Fibroblast of skin of abdomen (primary cell): ENCODE data around the gene DNM2.
"Not testable (repeated sequence)": the region's sequence is repeated elsewhere in the genome, so short reads cannot be mapped to it uniquely, and the experiment has no call there.

Source experiments
- DNase-seq: peaks from one replicate; pipeline ENCODE4 v3.0.0-alpha.2; 2013

Gene DNM2

DNA sequence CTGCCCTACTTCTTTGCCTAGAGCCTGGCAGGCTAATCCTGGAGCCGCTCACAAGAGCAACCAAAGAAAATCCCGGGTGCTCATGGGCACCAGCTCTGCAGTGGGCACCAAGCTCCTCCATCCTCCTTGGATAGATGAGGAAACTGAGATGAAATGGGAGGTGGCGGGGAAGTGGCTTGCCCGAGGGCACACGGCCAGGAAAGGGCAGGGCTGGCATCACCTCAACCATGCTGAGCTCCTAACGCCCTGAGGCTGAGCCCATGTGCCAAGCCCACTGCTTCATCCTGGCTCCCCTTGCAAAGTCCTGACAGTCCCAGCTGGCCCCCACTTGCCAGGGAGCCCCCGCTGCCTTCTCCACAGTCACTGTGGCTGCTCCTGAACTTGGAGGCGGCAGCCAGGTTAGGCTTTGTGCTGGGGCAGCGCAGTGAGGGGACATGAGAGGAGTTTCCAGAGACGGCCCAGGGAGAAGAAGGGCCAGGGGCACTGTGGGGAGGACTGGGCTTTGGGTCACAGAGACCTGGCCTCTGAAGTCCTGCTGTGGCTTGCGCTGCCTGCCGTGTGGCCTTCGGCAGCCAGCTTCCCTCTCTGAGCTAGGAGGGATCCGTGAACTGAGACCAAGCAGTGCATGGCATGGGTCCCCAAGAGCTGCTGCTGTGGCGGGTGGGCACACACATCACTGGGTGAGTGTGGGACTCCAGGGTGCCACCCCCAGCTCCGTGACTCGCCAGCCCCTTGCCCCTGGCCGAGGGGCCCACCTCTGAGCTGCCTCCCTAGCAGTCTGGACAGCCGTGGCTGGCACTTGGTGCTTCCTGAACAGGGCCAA, 100.6 kb downstream of the DNM2 start:
- DNase-seq: no peak

- no peak for DNase-seq
Observed at GRCh38 chr19:10819124-10820060, 101.5 kb downstream of the DNM2 start.

- no peak for DNase-seq
Observed at GRCh38 chr19:10820173-10820572, 102.3 kb downstream of the DNM2 start.

DNA sequence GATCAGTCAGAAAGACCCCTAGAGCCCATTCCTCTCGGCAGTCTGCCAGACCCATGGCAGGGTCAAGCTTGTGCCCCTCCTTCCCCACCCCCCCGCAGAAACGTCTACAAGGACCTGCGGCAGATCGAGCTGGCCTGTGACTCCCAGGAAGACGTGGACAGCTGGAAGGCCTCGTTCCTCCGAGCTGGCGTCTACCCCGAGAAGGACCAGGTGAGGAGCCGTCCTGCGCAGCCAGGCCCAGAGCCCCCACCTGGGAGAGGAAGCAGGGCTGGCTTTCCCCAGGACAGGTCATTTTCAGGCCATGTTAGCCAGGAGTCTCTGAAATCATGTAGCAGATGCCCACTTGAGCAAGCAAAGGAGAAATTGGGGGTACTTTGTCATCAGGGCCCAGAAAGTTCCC, 105.8 kb downstream of the DNM2 start:
- no peak for DNase-seq

GRCh38 chr19:10826231-10826630, 108.4 kb downstream of the DNM2 start:
- no peak for DNase-seq

- DNase-seq: no peak
Observed at GRCh38 chr19:10826846-10827245, 109.0 kb downstream of the DNM2 start.

DNA sequence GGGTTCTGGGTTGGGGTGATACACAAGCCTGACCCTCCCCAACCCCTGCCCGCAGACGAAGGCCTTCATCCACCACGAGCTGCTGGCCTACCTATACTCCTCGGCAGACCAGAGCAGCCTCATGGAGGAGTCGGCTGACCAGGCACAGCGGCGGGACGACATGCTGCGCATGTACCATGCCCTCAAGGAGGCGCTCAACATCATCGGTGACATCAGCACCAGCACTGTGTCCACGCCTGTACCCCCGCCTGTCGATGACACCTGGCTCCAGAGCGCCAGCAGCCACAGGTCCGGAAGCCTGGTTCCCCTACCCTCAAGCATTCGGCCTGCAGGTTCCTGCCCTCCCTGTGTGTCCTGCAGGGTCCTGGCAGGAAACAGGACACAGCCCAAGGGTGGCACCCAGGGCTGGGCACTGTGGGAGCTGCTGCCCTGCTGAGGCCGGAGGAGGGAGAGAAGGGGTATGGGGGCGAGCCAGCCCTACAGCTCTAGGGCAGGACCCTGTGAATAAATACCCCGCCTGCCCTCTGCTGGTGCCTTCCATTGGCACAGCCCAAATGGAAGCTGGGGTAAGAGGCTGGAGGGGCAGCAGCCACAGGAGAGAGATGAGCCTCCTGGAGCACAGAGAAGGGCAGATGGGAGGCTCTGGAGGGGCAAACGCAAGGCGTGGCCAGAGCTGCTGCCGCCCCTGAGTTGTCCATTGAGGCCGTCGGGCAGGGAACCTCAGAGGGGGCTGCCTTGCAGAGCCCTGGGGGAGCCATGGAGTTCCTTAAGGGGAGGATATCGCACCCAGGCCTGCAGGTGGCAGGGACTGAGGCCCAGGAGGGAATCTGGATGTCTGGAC, 111.3 kb downstream of the DNM2 start:
- DNase-seq: no peak

- no peak for DNase-seq
Observed at GRCh38 chr19:10829967-10830366, 112.1 kb downstream of the DNM2 start.

- DNase-seq: no peak
Observed at GRCh38 chr19:10830370-10830769, 112.5 kb downstream of the DNM2 start.

- no peak for DNase-seq
Observed at GRCh38 chr19:10830931-10831779, 113.3 kb downstream of the DNM2 start.

DNA sequence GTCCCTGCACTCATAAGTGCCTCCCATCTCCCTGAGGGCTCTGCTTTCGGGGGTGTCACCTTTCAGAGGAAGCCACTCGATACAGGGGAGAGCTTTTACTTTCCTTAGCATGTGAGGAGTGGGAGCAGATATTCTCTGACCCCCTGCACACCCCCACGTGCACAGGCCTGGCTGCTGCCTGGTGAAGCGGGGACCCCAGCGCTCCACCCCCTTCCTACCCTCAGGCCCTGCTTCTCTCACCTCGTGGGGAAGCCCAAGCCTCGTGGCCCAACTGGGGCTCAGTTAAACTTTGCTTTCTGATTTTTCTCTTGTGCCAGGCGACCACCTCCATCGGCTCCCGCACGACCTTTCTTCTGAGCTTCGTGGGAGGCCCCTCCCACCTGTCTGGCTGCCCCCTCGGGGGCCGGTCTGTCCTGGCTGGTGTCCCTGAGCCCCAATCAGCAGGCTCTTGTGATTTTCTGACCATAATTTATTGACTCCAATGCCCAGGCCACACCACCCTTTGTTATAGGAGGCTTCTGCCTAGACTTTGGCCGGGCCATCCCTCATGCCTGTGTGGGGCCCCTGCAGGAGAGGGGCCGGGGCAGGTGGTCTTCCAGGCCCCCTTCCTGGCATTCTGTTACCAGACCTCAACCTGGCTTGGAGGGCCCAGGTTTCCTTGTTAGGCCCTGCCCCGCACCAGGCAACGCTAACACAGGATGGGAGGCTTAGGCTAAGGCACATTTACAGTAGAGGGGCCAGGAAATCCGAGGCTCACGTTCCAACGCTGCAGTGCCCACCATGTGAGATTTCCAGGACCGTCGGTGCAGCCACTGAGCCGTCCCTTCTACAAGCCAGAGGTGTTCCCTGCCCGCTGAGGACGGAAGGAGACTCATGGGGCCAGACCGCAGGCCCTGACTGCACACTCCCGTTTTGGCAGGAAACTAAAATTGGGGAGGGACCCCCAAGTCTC, 114.4 kb downstream of the DNM2 start:
- DNase-seq: no peak

GRCh38 chr19:10832939-10833296, 115.0 kb downstream of the DNM2 start:
- no peak for DNase-seq

DNA sequence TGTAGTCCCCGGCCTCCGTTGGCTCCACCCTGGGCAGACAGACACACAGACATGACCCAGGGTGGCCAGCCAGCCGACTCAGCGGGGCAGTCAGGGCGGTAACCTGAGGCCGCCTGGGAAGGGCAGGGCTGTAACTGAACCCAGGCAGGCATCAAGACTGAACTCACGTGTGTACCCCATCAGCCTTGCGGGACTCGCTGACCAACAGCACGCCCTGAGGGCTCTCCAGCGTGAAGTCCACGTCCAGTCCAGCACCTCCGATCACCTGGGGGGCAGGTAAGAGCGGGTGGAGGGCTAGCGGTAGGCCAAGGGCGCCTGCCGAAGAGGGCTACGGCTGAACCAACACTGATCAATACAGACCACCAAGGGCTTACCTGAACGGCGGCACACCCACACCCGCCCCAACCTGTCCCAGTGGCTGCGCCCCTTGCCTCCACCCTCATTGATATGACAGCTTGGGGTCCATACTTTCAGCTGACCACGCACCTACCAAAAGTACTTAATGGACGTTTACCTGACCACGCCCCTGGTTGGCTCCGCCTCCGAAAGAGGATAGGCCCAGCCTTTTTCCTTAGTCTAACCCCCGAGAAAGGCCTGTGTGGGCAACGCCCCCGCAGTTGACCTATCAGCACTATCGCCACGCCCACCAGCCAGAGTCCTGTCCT, 117.3 kb downstream of the DNM2 start:
- DNase-seq: no peak

- DNase-seq: peak; percentile 99
Observed at GRCh38 chr19:10835754-10836478, 118.0 kb downstream of the DNM2 start, which contains the start of gene TMED1. Gene TMED1 (minus strand): TSS chr19:10836212. CDS start chr19:10836191, 21 bp downstream.

DNA sequence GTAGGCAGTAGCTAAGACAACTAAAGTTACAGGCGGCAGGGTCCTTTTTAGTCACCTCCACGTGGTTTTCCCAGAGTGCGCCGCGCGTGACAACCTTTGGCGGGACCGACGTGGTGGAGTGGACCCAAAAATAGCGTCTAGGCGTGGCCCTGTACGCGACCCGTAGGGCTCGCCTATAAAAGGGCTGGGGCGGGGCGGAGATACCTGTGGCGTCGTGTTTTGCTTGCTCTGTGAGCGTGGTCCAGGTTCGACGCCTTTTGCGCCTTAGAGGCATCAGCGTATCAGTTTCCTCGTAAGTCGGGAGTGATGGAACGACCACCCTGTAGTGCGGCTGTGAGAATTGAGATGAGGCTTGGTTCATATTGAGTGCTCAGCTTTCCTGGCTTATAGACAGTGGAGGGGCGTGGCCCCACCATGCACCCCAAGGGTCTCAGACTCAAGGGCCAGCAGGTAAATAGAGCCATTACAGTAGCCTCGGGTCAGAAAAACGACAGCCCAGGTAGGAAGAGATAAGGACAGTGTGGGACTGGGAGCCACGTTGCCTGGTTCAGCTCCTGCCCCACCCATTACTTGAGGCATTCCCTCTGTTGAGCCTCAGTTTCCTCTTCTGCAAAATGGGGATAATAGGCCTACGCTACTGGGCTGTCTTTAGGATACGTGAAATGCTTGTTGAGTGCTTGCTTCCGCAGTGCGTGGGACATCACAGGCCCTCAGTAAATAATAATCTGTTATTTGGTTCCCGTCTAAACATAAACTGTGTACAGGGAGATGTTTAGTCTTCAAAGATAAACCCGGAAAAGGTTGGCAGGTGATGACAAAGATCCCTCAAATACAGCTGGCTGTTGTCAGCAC, 118.8 kb downstream of the DNM2 start:
- DNase-seq: peak; percentile 88

GRCh38 chr19:10837649-10838048, 119.8 kb downstream of the DNM2 start:
- DNase-seq: not testable (repeated sequence)

- DNase-seq: no peak
Observed at GRCh38 chr19:10838377-10838776, 120.5 kb downstream of the DNM2 start.
